DMS114 treated with DMSO at 0.1 percent for 48 hours (cell line): Measurements from ENCODE around the gene PEX1.
"Not testable (repeated sequence)": the region's sequence is repeated elsewhere in the genome, so short reads cannot be mapped to it uniquely, and the experiment has no call there.

Source experiments
- DNase-seq: peaks from one replicate; lab custom pipeline; 2025; ENCODE audit not compliant: unreplicated experiment; lab: John Stamatoyannopoulos, UW

PEX1 gene

DNA sequence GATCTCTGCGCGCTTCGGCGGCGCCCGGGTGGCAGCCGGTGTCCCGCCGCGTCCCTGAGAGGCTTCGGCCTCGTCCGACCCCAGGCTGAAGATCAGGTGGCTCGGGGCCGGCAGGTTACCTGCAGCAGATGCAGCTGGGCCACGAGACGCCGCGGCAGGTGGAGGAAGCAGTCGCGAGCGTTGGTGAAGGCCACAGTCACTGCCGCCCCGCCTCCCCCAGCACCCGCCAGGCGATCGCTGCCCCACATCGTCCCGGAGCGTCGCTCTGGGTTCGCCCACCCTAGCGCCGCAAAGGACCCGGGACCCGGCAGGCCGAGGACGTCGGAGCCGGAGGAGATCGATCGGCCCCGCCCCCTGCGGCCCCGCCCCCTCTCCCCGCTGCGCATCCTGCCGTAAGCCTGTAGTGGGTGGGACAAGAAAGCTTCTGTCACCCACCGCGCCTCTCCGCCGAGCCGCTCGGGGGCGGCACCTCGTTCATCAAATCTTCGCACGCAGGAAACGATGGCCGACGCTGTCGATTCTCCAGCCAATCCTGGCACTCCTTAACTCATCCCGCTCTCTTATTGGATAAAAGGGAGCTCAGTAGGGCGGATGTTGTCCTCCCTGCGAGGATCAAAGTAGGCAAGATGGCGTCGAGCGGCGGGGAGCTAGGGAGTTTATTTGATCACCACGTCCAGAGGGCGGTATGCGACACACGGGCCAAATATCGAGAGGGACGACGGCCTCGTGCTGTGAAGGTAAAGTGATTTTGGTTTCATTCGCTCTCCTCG lies at the start of gene PEX1, which contains the start of gene RBM48:
PEX1 (minus strand) TSS at position 333 of the 770 bp plus-strand sequence; CDS start at position 248, 85 bp downstream.
RBM48 (plus strand) TSS at position 608 of the 770 bp plus-strand sequence; CDS start at position 627, 19 bp downstream.
- peak; percentile 99 for DNase-seq

DNA sequence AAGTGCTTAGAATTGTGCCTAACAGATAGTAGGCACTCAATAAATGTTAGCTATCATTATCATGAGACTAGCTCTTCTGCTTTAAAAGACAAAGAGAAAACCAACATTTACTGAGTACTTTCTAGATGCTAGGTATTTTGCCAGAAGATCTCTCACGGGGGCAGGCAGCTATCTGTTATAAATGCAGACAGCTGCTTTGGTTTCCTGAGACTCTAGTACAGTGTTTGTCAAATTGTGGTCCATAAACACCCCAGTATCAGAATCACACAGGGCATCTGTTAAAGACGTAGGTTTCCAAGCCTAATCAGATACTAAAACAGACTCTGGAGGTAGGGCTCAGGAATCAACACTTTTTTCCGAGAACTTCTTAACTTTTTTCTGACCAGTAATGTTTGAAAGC lies 48.0 kb upstream of the PEX1 start:
- DNase-seq: no peak

DNA sequence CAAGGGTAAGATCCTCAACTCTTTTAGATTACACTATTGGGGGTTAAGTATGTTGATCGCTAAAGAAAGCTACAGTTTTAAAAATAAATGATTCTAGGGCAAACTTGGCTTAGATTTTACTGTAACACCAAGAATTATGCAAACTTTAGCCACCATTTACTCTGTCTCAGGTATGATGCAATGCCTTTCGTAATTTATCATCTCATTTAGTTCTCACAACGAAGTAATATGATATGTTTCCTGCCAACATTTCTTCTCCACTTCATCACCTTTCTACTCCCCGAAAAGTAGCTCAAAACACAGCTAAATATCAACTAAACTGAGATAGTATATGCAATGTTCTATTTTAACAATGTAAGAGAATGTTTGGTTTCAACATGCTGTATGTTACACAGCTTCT lies 40.8 kb upstream of the PEX1 start:
- DNase-seq: no peak

DNA sequence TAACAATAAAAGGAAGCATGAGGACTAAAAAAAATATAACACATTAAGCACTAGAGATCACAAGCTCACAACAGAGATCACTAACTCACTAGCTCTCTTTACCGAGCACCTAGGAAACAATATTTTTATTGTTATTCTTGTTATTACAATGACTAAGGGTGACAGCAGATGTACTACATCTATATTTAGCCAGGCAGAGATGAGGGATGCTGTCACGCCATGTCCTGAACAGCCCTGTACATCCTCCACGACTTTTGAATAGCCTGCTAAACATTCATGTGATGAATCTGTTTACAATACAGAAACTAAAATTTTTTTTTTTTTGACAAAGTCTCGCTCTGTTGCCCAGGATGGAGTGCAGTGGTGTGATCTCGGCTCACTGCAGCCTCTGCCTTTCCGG lies 39.1 kb upstream of the PEX1 start:
- DNase-seq: no peak

DNA sequence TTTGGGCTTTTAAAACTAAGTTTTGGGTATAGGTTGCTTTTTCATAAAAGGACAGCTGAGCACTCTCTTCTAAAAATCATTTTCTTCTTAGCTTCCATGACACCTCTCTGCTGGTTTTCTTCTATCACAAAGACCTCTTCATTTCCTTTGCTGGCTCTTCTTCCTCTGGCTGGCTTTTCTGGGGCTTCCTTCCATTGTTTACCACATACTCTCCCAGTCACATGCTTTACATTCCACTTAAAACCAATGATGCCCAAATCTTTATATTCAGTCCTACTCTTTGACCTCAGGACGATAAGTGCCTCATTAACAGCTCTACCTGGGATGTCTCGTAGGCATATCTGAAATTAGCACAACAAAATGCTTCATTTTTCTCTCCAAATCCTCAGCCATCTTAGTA lies 35.0 kb upstream of the PEX1 start:
- no peak for DNase-seq

DNA sequence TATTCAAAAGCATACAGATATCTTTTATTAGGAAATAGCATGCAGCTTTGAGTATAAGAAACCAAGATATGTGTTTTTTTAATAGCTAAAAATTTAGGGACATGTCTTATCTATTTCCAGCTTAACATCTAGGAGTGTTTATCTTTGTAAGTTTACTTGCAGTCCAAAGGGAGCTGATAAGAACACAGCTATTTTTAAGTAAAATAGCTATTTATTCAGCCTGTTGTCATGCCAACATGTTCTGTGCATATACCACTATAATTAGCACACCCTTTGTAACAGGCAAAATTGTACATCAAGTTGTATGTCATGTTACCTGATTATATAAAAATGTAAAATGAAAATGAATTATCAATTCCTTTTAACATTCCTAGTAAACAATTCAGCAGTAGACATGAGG lies 32.3 kb upstream of the PEX1 start:
- no peak for DNase-seq

DNA sequence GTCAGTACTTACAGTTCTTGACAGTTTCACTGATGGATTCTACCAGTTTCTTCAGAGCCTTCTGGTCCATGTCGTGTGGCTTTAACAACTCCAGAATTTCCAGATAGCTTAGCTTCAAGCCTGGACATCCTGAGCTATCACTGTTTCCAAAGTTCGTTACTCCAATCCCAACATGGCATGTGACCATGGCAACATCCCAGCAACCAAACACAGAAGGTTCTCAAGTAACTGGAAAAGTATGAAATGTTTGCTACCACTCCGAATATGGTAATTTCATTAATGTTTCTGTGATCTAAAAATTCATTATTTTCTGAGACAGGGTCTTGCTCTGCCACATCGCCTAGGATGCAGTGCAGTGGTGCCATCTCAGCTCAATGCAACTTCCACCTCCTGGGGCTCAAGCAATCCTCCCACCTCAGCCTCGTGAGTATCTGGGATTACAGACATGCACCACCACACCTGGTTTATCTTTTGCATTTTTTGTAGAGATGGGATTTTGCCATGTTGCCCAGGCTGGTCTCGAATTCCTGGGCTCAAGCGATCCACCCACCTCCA lies 29.6 kb upstream of the PEX1 start:
- no peak for DNase-seq

DNA sequence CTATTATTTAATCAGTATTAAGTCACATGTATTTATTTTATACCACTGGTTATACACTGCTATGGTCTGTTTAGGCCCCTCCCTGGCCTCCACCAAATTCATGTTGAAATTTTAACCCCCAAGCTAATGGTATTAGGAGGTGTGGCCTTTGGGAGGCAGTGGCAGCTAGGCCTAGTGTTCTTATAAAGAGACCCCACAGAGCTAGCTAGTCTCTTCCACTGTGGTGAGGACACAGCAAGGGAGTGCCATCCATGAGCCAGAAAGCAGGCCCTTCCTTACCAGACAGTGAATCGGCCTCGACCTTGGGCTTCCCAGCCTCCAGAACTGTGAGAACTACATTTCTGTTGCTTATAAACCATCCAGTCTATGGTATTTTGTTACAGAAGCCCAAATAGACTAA lies 28.9 kb upstream of the PEX1 start:
- DNase-seq: no peak

DNA sequence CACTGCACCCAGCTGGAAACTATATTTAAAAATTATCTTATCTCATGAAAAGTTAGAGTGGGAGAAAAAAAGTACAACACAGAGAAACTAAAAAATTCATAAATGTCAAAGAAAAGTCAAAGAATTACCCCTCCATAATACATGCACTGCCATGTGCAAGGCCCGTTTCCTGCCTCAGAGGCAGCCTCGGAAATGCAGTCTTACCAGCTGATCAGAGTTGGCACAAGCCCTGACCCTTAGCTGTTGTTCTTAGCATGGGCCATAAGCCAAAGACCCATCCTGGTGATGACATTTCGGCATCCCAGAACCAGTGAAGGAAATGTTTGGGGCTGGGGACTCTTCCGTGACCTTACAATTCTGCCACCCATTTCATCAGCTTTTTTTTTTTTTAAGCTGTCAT lies 21.9 kb upstream of the PEX1 start:
- DNase-seq: no peak

DNA sequence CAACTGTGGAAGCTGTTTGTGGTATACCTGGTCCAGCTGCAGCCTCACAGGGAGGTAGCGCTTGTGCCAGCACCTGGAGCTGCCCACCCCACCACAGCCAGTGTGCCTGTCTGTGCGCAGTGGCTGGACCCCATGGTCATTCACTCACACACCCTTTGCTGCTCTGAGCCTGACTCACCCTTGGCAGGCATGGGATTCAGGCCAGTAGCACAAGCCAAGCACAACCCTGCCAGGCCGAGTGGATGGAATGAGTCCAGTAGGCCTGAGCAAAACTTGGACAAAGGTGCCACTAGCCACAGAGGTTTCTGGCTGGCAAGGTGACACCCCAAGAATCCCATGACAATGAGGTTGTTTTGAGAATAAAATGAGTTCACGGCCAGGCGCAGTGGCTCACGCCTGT lies 19.3 kb upstream of the PEX1 start:
- no peak for DNase-seq

DNA sequence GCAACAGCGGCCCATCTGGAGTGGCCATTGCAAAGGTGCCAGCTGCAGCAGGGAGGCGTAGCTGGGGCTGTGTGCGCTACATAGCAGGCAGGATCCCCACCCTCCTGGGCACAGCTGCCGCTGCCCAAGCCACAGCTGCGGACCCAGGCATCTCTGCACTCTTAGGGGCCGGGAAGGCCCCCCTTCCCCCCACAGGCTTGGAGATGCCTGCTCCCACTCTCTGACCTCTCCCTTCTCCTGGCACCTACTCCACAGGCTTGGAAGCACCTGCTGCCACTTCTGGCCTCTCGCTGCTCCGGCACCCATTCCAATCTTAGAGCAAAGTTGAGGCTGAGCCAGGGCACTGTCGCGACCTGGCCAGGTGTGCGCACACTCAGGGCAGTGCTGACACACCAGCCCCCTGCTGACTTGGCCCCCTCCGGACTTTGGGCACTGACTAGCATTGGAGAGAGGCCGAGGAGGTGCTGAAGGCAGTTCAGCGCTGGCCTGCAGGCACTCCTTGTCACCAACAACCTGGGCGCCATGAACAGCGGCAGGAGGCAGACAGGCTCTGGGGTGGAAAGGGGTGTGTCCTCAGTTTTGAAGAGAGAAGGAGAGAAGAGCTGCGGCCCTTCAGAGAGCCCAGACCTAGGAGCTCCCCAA lies 18.7 kb upstream of the PEX1 start:
- no peak for DNase-seq

DNA sequence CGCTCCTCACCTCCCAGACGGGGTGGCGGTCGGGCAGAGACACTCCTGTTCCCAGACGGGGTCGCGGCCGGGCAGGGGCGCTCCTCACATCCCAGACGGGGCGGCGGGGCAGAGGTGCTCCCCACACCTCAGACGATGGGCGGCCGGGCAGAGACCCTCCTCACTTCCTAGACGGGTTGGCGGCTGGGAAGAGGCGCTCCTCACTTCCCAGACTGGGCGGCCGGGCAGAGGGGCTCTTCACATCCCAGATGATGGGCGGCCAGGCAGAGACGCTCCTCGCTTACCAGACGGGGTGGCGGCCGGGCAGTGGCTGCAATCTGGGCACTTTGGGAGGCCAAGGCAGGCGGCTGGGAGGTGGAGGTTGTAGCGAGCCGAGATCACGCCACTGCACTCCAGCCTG lies 16.8 kb upstream of the PEX1 start:
- not testable (repeated sequence) for DNase-seq

DNA sequence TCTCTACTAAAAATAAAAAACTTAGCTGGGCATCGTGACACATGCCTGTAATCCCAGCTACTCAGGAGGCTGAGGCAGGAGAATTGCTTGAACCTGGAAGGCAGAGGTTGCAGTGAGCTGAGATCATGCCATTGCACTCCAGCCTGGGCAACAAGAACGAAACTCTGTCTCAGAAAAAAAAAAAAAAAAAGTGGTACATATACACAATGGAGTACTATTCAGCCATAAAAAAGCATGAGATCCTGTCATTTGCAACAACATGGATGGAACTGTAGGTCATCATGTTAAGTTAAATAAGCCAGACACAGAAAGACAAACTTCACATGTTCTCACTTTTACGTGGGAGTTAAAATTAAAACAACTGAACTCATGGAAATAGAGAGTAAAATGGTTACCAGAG lies 15.2 kb upstream of the PEX1 start:
- DNase-seq: not testable (repeated sequence)

DNA sequence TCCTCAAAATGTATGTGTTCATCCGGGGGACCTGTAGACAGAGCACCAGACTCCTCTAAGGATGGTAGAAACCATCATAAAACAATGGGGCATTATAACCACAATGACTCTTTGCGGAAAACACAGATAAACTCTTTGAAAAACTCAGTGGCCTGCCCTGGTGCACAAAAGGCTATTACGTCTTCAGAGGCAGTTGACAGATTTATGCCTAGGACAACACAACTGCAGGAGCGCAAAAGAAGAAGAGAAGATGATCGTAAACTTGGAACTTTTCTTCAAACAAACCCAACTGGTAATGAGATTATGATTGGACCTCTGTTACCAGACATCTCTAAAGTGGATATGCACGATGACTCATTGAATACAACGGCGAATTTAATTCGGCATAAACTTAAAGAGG lies 6.3 kb upstream of the PEX1 start:
- DNase-seq: no peak

DNA sequence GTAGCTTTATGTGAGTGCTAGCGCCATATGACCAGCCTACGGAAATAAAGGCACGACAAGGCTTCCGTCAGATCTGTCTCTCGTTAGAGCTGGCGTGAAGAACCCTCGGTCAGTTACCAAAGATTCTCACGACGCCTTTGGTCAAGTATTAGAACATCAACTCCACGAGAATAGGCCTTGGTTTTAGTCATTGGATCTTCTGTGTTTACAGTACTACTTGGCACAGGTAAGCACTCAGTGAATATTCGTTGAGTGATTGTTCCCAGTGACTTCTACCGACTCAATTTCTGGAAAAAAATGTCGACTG lies 591 bp upstream of the PEX1 start:
- DNase-seq: no peak

DNA sequence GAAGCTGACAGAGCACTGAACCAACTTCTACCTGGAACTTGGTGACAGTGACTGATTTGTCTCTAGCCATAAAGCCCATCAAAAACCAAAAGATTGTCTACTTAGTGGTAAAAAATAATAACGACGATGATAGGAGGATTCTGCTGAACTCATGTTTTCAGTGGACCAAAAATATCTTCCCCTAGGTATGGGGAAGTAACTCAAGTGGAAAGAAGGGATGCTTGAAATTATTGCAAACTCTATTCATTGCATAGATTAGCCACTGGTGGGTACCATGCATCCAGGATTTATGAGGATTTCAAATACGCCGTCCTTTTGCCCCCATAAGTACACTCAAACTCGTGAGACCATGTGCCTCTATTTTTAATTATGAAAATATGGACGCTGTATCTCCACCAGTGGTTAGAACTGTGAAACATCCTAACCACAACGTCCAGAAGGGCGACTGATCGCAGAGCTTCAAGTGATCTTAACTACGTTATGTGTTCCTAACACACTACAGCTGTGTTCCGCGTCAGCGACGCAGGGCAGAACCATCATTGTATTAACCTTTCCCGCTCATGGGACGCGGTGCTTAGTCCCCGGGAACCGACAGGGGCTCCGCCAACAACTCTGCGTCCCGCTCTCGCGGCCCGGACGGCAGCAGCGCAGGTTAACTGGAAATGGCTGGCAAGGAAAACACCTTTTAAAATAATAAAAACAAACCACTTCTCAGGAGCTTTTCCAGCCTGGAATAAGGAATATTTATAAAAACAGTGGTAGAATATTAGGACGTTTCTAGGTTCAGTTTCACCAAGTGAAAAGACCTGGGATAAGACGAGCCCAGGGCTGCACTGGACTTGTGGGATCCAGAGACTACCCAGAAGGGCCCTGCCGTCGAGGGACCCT lies 776 bp downstream of the PEX1 start:
- peak; percentile 48 for DNase-seq

DNA sequence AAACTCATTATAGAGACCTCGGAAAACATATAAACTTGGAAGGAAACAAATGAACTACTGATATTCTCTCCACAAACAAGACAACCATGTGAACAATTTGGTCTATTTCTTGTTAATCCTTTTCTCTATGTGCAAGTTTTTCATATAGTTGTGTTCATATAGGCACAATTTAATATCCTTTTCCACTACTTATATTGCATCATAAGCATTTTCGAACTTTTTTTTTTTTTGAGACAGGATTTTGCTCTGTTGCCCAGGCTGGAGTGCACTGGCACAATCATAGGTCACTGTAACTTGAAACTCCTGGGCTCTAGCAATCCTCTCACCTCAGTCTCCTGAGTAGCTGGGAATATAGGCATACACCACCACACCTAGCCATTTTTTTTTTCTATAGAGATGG lies 5.2 kb downstream of the PEX1 start:
- no peak for DNase-seq

DNA sequence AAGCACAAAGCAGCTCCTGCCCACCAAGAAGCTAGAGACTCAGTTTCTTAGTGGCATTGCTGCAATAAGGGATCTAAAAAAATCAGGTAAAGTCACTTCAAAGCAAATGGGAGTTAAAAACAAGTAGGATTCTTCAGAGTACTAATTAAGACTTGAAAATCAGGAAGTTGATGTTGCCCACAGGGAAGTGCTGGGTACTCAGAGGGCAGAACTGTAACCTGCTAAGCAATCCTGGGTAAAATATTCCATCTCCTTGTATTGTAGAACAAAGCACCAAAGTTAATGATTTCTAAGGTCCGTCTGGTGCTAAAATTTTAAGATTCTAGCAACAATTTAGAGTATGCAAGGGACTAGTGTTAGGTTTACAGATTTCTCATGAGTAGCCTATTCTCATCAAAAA lies 8.3 kb downstream of the PEX1 start:
- no peak for DNase-seq

DNA sequence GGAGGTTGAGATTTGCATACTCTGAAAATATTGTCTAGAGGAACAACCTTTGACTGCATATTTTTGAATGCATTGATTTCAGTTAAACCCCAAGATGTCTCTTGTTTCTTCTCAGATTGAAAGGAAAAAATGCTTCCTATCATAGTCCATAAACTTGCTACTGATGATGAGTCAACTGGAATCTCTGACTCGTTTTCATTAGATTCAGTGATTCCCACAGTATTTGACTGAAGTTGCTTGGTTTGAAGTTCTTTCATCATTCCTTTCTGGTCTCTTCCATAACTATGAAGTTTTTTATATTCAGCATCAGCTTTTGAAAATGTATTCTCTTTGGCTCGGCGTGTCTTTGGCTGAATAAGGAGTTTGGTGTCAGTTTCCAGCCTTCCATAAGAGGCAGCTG lies 10.7 kb downstream of the PEX1 start:
- DNase-seq: no peak

DNA sequence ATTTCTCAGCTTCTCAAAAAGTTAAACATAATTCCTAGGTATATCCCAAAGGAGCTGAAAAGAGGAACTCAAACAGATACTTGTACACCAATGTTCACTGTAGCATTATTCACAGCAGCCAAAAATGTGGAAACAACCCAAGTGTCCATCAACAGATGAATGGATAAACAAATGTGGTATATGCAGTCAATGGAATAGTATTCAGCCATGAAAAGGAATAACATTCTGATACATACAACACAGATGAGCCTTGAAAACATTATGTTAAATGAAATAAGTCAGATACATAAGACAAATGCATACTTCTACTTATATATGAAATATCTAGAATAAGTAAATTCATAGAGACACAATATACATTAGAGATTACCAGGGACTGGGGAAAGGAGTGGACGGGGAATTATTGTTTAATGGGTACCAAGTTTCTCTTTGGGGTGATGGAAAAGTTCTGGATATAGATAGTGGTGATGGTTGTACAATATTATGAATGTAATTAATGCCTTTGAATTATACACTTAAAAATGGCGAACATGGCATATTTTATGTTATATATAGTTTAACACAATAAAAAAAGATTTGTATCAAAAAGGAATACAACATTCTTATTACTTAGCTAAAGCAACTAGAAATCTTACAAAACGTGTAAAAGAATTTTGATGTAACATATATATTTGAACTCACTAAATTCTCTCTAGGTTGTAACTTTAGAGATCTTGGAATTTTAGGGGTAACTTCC lies 15.0 kb downstream of the PEX1 start:
- DNase-seq: no peak

DNA sequence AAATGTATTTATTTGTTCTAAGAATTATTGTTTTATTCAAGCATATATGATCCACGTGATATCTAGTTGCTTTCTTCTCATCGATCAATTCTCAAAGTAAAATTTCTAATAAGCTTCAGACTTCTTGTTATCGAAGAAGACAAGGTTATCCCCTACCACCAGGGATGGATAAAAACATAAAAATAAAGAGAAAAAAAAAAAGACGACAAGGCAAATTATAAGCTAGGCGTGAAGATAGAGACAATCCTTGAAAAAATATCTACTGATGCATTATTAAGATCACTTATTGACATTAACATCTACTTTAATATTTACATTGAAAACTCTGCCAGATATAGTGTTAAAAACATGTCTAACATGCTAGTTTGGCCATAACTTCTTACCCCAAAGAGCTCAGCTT lies 19.4 kb downstream of the PEX1 start:
- DNase-seq: no peak
